Testis (tissue), 2 donors: Measurements from ENCODE around the gene VOPP1.

Experiments
- POLR2A ChIP-seq: fragments of 450-650 bp; IDR thresholded peaks from one replicate; pipeline ENCODE4 v1.6.1; 2017; ENCODE audit warnings: antibody characterized with exemption, mild to moderate bottlenecking, moderate library complexity
- TF ChIP-seq, protein P1 (sequence below), 3 experiments: fragments of 450-650 bp in 2 of 3; fragments of 200-600 bp in 1 of 3; sonication (generic) in 1 of 3; IDR thresholded peaks; one replicate each; pipeline ENCODE4 v1.5.1; 2016 to 2019; ENCODE audit warnings: antibody characterized with exemption in 3 of 3, mild to moderate bottlenecking in 2 of 3, moderate library complexity in 1 of 3

DNA sequence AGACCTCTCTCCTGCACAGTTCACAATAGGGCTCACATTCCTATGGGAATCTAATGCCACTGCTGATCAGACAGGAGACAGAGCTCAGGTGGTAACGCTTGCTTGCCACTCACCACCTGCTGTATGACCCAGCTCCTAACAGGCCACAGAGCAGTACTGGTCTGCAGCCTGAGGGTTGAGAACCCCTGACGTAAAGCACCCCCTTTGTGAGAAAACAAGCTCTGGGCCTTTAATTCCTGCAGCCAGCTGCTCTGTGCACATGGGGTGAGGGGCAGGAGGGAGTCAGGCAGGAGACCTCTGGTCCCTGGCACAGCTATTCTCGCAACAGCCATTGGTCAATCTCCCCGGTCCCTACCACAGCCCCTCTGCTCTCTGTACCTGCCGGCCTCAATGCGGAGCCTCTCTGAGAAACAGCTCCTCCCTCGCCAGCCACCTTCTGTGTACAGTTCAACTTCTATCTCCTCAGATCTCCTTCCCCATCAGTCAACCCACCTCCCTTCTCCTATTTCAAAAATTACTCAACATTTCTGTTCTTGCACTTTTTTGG, 105.2 kb downstream of the VOPP1 start:
- TF ChIP-seq, protein P1, sequence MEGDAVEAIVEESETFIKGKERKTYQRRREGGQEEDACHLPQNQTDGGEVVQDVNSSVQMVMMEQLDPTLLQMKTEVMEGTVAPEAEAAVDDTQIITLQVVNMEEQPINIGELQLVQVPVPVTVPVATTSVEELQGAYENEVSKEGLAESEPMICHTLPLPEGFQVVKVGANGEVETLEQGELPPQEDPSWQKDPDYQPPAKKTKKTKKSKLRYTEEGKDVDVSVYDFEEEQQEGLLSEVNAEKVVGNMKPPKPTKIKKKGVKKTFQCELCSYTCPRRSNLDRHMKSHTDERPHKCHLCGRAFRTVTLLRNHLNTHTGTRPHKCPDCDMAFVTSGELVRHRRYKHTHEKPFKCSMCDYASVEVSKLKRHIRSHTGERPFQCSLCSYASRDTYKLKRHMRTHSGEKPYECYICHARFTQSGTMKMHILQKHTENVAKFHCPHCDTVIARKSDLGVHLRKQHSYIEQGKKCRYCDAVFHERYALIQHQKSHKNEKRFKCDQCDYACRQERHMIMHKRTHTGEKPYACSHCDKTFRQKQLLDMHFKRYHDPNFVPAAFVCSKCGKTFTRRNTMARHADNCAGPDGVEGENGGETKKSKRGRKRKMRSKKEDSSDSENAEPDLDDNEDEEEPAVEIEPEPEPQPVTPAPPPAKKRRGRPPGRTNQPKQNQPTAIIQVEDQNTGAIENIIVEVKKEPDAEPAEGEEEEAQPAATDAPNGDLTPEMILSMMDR (IDR thresholded peaks at IDR 0.05), result no peak
- TF ChIP-seq POLR2A, result no peak
